K562 (cell line): ENCODE results near the gene KRTAP5-7. TPM values are rescaled to one million over a fixed set of nuclear protein-coding genes. Genes with fewer than 3 reads are reported as not detected.
"Not testable (repeated sequence)": the region's sequence is repeated elsewhere in the genome, so short reads cannot be mapped to it uniquely, and the experiment has no call there.

Experiments used
- ATAC-seq: fragments of 200-7000 bp; cut with Tn5 transposase; 3 replicates; pipeline ENCODE4 v1.9.1; 2020; ENCODE audit warnings: moderate library complexity
- BruUV-seq: library from RNA; stranded (reverse); fragments of 400-500 nt; replicated peaks from 2 replicates; lab custom pipeline; 2021; lab: Mats Ljungman, UMichigan
- CTCF ChIA-PET: fragments of 300-600 bp; formaldehyde crosslinking; extraction: SDS; loops from one replicate; lab custom pipeline; 2021; ENCODE audit warnings: low intra/inter-chr PET ratio; lab: Yijun Ruan, JAX
- POLR2A ChIA-PET: fragments of 300-600, 350-650 bp; sonication (Branson Sonifier 250); formaldehyde crosslinking; extraction: SDS; loops from one replicate; lab custom pipeline; 2021; ENCODE audit warnings: antibody characterized with exemption, inconsistent platforms; lab: Yijun Ruan, JAX
- DNase-seq, 4 experiments: peaks; one replicate each; pipeline versions ENCODE4 v3.0.0 to v3.0.0-alpha.2; 2011 to 2018; ENCODE audit warnings: low spot score in 3 of 4, mixed read lengths in 3 of 4; ENCODE audit errors: extremely low read depth in 1 of 4
- FAIRE-seq: peaks from 2 replicates; lab custom pipeline; 2011; peaks lifted over from hg19 to GRCh38; lab: Jason Lieb, UNC
- H2AFZ ChIP-seq: 2 replicates; pipeline ENCODE4 v1.6.0; 2011; ENCODE audit warnings: low read depth, low read length, control low read depth, inconsistent platforms
- H3K27ac ChIP-seq: fragments of 200-600 bp; 3 replicates; pipeline ENCODE4 v1.8.0; 2011; ENCODE audit warnings: low read depth, mild to moderate bottlenecking, control low read depth, inconsistent platforms, low read length, moderate library complexity, mixed read lengths; ENCODE audit errors: extremely low read depth
- H3K27me3 ChIP-seq, 2 experiments: fragments of 300-600 bp in 1 of 2; 2 replicates in 1 of 2; 3 replicates in 1 of 2; pipeline versions ENCODE4 v1.6.0 to v1.8.0; 2011; ENCODE audit warnings: inconsistent platforms in 2 of 2, low read length in 2 of 2, mild to moderate bottlenecking in 1 of 2, mixed read lengths in 1 of 2, moderate library complexity in 1 of 2; ENCODE audit not compliant: control insufficient read depth in 2 of 2, insufficient read depth in 2 of 2
- H3K36me3 ChIP-seq: fragments of 300-600 bp; 3 replicates; pipeline ENCODE4 v1.8.0; 2011; ENCODE audit warnings: mild to moderate bottlenecking, low read length, inconsistent platforms; ENCODE audit not compliant: control insufficient read depth, insufficient read depth
- H3K4me1 ChIP-seq, 2 experiments: fragments of 200-600 bp in 1 of 2; replicated peaks in 1 of 2; 2 replicates in 1 of 2; 3 replicates in 1 of 2; pipeline versions ENCODE4 v1.5.1 to v1.8.0; 2011; ENCODE audit warnings: inconsistent platforms in 2 of 2, low read length in 2 of 2, mild to moderate bottlenecking in 1 of 2, mixed read lengths in 1 of 2, moderate library complexity in 1 of 2; ENCODE audit not compliant: control insufficient read depth in 2 of 2, insufficient read depth in 2 of 2
- H3K4me2 ChIP-seq: 2 replicates; pipeline ENCODE4 v1.6.1; 2011; ENCODE audit warnings: low read length, control low read depth, inconsistent platforms, mixed read lengths; ENCODE audit not compliant: insufficient read depth
- H3K4me3 ChIP-seq: fragments of 200-600 bp; sonication (generic), shearing (Covaris generic); 2 replicates; pipeline ENCODE4 v1.5.1; 2016; ENCODE audit warnings: control low read depth, inconsistent platforms
- H3K79me2 ChIP-seq: fragments of 200-600 bp; 3 replicates; pipeline ENCODE4 v1.8.0; 2011; ENCODE audit warnings: low read length, inconsistent platforms; ENCODE audit not compliant: control insufficient read depth, insufficient read depth
- H3K9ac ChIP-seq, 2 experiments: 2 replicates each; pipeline versions ENCODE4 v1.6.0 to v1.6.1; 2011; ENCODE audit warnings: low read depth in 2 of 2, low read length in 2 of 2, control low read depth in 1 of 2, inconsistent platforms in 1 of 2, mild to moderate bottlenecking in 1 of 2, mixed read lengths in 1 of 2; ENCODE audit not compliant: insufficient read depth in 1 of 2
- H3K9me1 ChIP-seq: one replicate; pipeline ENCODE4 v1.6.0; 2011; ENCODE audit warnings: inconsistent platforms, mild to moderate bottlenecking, low read length, moderate library complexity; ENCODE audit not compliant: control insufficient read depth, insufficient read depth
- H3K9me3 ChIP-seq: replicated peaks from 2 replicates; pipeline ENCODE4 v1.5.1; 2011; ENCODE audit warnings: low read depth, low read length, inconsistent platforms; ENCODE audit not compliant: control insufficient read depth, insufficient read depth
- H4K20me1 ChIP-seq: replicated peaks from 2 replicates; pipeline ENCODE4 v1.6.1; 2011; ENCODE audit warnings: low read length, inconsistent platforms, mixed read lengths; ENCODE audit not compliant: control insufficient read depth, insufficient read depth
- SRSF7 ChIP-seq: fragments of 200-400 bp; formaldehyde crosslinking; optimal IDR thresholded peaks from 2 replicates; pipeline ENCODE3; 2017; ENCODE audit warnings: mild to moderate bottlenecking, low read depth, low read length
- WGBS: fragments of 100-300 bp; shearing (Covaris generic); methylation state at CpG from one replicate; pipeline ENCODE4 v1.1.6; 2016; ENCODE audit warnings: low coverage, mixed read lengths; ENCODE audit not compliant: insufficient coverage; ENCODE audit errors: missing lambda C conversion rate; 5-methylcytosine and 5-hydroxymethylcytosine counted together
- in situ Hi-C: fragments of 300-500 bp; cut with MboI; formaldehyde crosslinking; loops from 4 replicates; pipeline ENCODE4 v1.15.0; 2018; ENCODE audit warnings: inconsistent platforms, mixed read lengths
- intact Hi-C: fragments of 100-400 bp; cut with micrococcal nuclease; formaldehyde crosslinking; loops from 2 replicates; pipeline ENCODE4 v1.14.2; 2022
- polyA plus RNA-seq, 8 experiments: library from polyadenylated mRNA; depleted of rRNA in 4 of 8; stranded (reverse) in 5 of 8; unstranded in 3 of 8; fragments of >200 nt; fragmentation: Nextera tagmentation in 2 of 8; fragmentation: Illumina TruSeq in 1 of 8; extraction: Ambion mirVana in 2 of 8; extraction: Trizol in 1 of 8; gene quantifications; 2 replicates each; pipeline versions ENCODE4 v1.2.1 to v1.2.3, GENCODE V29; 2011 to 2014; ENCODE audit warnings: inconsistent platforms in 1 of 8, missing spikeins in 1 of 8
- total RNA-seq, 7 experiments: library from RNA; depleted of rRNA in 6 of 7; stranded (reverse); fragments of >200 nt in 6 of 7; fragmentation: Illumina TruSeq in 2 of 7; extraction: Trizol in 2 of 7; gene quantifications; 2 replicates each; pipeline versions ENCODE4 v1.2.1 to v1.2.3, GENCODE V29; 2011 to 2021; ENCODE audit warnings: low replicate concordance in 1 of 7

KRTAP5-7 gene
- total and polyA plus RNA-seq, 9 of the 15 experiments (the other 6 are each of a cell fraction or from before 2014, with no cell fraction given) = not detected

- no peak for TF ChIP-seq SRSF7
- TF ChIP-seq, all 486 proteins: peak for 0
Measured at GRCh38 chr11:71539017-71539416, 11.9 kb downstream of the KRTAP5-7 start (continued).

GRCh38 chr11:71539971-71540370, 12.9 kb downstream of the KRTAP5-7 start:
- BruUV-seq, FAIRE-seq, H3K9me1 ChIP-seq, H2AFZ ChIP-seq, H3K36me3 ChIP-seq, DNase-seq, H4K20me1 ChIP-seq, H3K9ac ChIP-seq, H3K4me3 ChIP-seq, H3K4me2 ChIP-seq, H3K79me2 ChIP-seq, ATAC-seq, CTCF ChIA-PET, H3K9me3 ChIP-seq, H3K27ac ChIP-seq, in situ Hi-C loops, H3K4me1 ChIP-seq: not testable (repeated sequence)
- WGBS = 4% methylated on average over 10 of the region's 11 CpGs
- POLR2A ChIA-PET = interaction anchor here (0.7 kb wide), 1 partner anchor 155 kb away, joined by 3 read pairs; no protein-coding TSS in a partner anchor
- H3K27me3 ChIP-seq = peaks cover 36 to 52% of the 10 kb centered on the region in 2 experiments; a peak in 3 of 5 replicates
- intact Hi-C loops = loop anchor here (10.0 kb wide), 1 partner anchor 95 kb away; the partner anchor contains the start of gene DHCR7

- POLR2A ChIA-PET = interaction anchor here (0.7 kb wide), 1 partner anchor 156 kb away, joined by 3 read pairs; no protein-coding TSS in a partner anchor
- ATAC-seq, CTCF ChIA-PET, BruUV-seq, H3K4me3 ChIP-seq, H3K9ac ChIP-seq, H3K9me1 ChIP-seq, DNase-seq, H4K20me1 ChIP-seq, H3K4me2 ChIP-seq, H3K36me3 ChIP-seq, FAIRE-seq, in situ Hi-C loops, H3K79me2 ChIP-seq, H3K27ac ChIP-seq, H3K4me1 ChIP-seq, H3K9me3 ChIP-seq, intact Hi-C loops, H2AFZ ChIP-seq: not testable (repeated sequence)
- H3K27me3 ChIP-seq = peaks cover 43 to 57% of the 10 kb centered on the region in 2 experiments; a peak in 4 of 5 replicates
- 2% methylated on average over 9 of the region's 9 CpGs for WGBS
Measured at GRCh38 chr11:71540521-71541304, 13.6 kb downstream of the KRTAP5-7 start.
